Hepatocyte (in vitro differentiated cells): ENCODE data around the gene VPS41.

Source experiments
- CTCF ChIP-seq: fragments of 200-600 bp; sonication (generic); IDR thresholded peaks from 2 replicates; pipeline ENCODE4 v1.5.1; 2016; ENCODE audit warnings: antibody characterized with exemption, mild to moderate bottlenecking; ENCODE audit not compliant: poor library complexity
- EZH2 ChIP-seq: fragments of 200-600 bp; sonication (generic); IDR thresholded peaks from 2 replicates; pipeline ENCODE4 v1.6.1; 2016; ENCODE audit warnings: antibody characterized with exemption, mild to moderate bottlenecking, borderline replicate concordance
- EZH2phosphoT487 ChIP-seq: fragments of 200-600 bp; sonication (generic); IDR thresholded peaks from one replicate; pipeline ENCODE4 v1.6.1; 2018; ENCODE audit warnings: antibody characterized with exemption, mild to moderate bottlenecking, low read depth, moderate library complexity; ENCODE audit not compliant: unreplicated experiment, severe bottlenecking

- no peak for TF ChIP-seq CTCF
- TF ChIP-seq EZH2, result no peak
- TF ChIP-seq EZH2phosphoT487, result no peak
Observed at GRCh38 chr7:38893061-38893460, 15.9 kb downstream of the VPS41 start.
